ENCODE data around the gene ABHD17C. TPM values are rescaled to one million over a fixed set of nuclear protein-coding genes. Genes with fewer than 3 reads are reported as not detected.

ABHD17C gene
- total and polyA plus RNA-seq, 4 donors = 11.4 to 42.4 (median 25.6) TPM

- no peaks in the 10 kb centered on the region for H3K36me3 ChIP-seq (ENCODE audit: control insufficient read depth, insufficient read depth, low read length)
- H3K27ac ChIP-seq (ENCODE audit: low read depth, low read length) = no peak overlapping the region
- no peak for DNase-seq (ENCODE audit: low read depth in 4 of 6, low spot score in 6 of 6)
- WGBS (ENCODE audit: insufficient coverage) = 93% methylated on average over 2 of the region's 4 CpGs
- no peaks in the 10 kb centered on the region for H3K9me3 ChIP-seq (ENCODE audit: control insufficient read depth, insufficient read depth, low read length)
- no peak overlapping the region for H3K4me3 ChIP-seq (ENCODE audit: low read depth, low read length)
- H3K4me1 ChIP-seq (ENCODE audit: control insufficient read depth, insufficient read depth, low read length) = no peaks in the 10 kb centered on the region
- H3K27me3 ChIP-seq (ENCODE audit: control insufficient read depth, insufficient read depth, low read length) = no peaks in the 10 kb centered on the region
Observed at GRCh38 chr15:80667936-80668335, 27.2 kb upstream of the ABHD17C start.

GRCh38 chr15:80668546-80669236, 26.4 kb upstream of the ABHD17C start:
- H3K9me3 ChIP-seq (ENCODE audit: control insufficient read depth, insufficient read depth, low read length) = no peaks in the 10 kb centered on the region
- no peaks in the 10 kb centered on the region for H3K27me3 ChIP-seq (ENCODE audit: control insufficient read depth, insufficient read depth, low read length)
- H3K36me3 ChIP-seq (ENCODE audit: control insufficient read depth, insufficient read depth, low read length) = no peaks in the 10 kb centered on the region
- 100% methylated on average over 1 of the region's 3 CpGs for WGBS (ENCODE audit: insufficient coverage)
- DNase-seq (ENCODE audit: low read depth in 4 of 6, low spot score in 6 of 6) = no peak
- H3K27ac ChIP-seq (ENCODE audit: low read depth, low read length) = no peak overlapping the region
- no peaks in the 10 kb centered on the region for H3K4me1 ChIP-seq (ENCODE audit: control insufficient read depth, insufficient read depth, low read length)
- H3K4me3 ChIP-seq (ENCODE audit: low read depth, low read length) = no peak overlapping the region

- Histone ChIP-seq H3K27ac (ENCODE audit: low read depth, low read length) (no peak overlapping the region), H3K4me1 (ENCODE audit: control insufficient read depth, insufficient read depth, low read length) (no peaks in the 10 kb centered on the region), H3K4me3 (ENCODE audit: low read depth, low read length) (no peak overlapping the region), H3K36me3 (ENCODE audit: control insufficient read depth, insufficient read depth, low read length) (no peaks in the 10 kb centered on the region), H3K27me3 (ENCODE audit: control insufficient read depth, insufficient read depth, low read length) (no peaks in the 10 kb centered on the region), H3K9me3 (ENCODE audit: control insufficient read depth, insufficient read depth, low read length) (no peaks in the 10 kb centered on the region)
- 92% methylated on average over 1 of the region's 2 CpGs for WGBS (ENCODE audit: insufficient coverage)
- DNase-seq (ENCODE audit: low read depth in 4 of 6, low spot score in 6 of 6) = no peak
Observed at GRCh38 chr15:80669663-80670273, 25.3 kb upstream of the ABHD17C start.

- DNase-seq (ENCODE audit: low read depth in 4 of 6, low spot score in 6 of 6) = no peak
- 88% methylated on average over 2 of the region's 6 CpGs for WGBS (ENCODE audit: insufficient coverage)
Observed at GRCh38 chr15:80673561-80674244, 21.4 kb upstream of the ABHD17C start.

DNA sequence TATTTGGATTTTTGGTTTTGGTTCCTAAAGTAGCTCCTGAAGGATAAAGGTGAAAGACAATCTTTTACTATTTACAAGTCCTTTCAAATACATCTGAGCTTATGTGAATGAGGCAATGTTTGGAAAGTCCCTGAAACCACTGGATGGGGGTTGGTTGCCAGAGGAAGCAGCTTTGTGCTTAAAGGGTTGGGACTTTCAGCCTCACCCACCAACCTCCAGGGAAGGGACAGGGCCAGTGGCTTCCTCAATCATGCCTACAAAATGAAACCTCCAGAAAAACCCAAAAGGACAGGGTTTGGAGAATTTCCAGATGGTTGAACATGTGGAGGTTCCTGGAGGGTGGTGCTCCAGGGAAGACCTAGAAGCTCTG, 20.9 kb upstream of the ABHD17C start:
- DNase-seq (ENCODE audit: low read depth in 4 of 6, low spot score in 6 of 6) = no peak
- Histone ChIP-seq H3K27me3 (ENCODE audit: control insufficient read depth, insufficient read depth, low read length) (no peaks in the 10 kb centered on the region), H3K4me1 (ENCODE audit: control insufficient read depth, insufficient read depth, low read length) (no peaks in the 10 kb centered on the region), H3K4me3 (ENCODE audit: low read depth, low read length) (no peak overlapping the region), H3K36me3 (ENCODE audit: control insufficient read depth, insufficient read depth, low read length) (no peaks in the 10 kb centered on the region), H3K9me3 (ENCODE audit: control insufficient read depth, insufficient read depth, low read length) (no peaks in the 10 kb centered on the region), H3K27ac (ENCODE audit: low read depth, low read length) (no peak overlapping the region)

More at GRCh38 chr15:80673561-80674244, 21.4 kb upstream of the ABHD17C start:
- H3K36me3 ChIP-seq (ENCODE audit: control insufficient read depth, insufficient read depth, low read length) = no peaks in the 10 kb centered on the region
- no peaks in the 10 kb centered on the region for H3K9me3 ChIP-seq (ENCODE audit: control insufficient read depth, insufficient read depth, low read length)
- no peak overlapping the region for H3K27ac ChIP-seq (ENCODE audit: low read depth, low read length)
- no peaks in the 10 kb centered on the region for H3K27me3 ChIP-seq (ENCODE audit: control insufficient read depth, insufficient read depth, low read length)
- no peaks in the 10 kb centered on the region for H3K4me1 ChIP-seq (ENCODE audit: control insufficient read depth, insufficient read depth, low read length)
- H3K4me3 ChIP-seq (ENCODE audit: low read depth, low read length) = no peak overlapping the region

DNA sequence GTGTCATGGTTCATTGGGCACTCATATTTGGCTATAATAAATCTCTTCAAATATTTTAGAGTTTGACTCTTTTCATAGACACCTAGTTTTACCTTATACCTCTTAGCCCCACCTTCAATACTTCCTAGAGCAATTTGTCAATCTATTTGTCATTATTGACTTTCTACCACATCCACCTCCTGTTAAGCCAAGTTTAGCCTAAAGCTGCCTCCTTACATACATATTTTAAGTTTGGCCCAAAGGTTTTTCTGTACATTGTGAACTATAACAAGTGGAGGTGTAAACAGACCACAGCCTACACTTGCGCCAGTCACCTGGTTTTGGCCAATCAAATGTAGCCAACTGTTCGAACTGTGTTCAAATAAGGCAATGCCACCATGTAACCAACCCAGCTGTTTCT, 18.1 kb upstream of the ABHD17C start:
- no peak overlapping the region for H3K27ac ChIP-seq (ENCODE audit: low read depth, low read length)
- H3K4me1 ChIP-seq (ENCODE audit: control insufficient read depth, insufficient read depth, low read length) = no peaks in the 10 kb centered on the region
- no peaks in the 10 kb centered on the region for H3K9me3 ChIP-seq (ENCODE audit: control insufficient read depth, insufficient read depth, low read length)
- 100% methylated on average over 2 of the region's 2 CpGs for WGBS (ENCODE audit: insufficient coverage)
- H3K4me3 ChIP-seq (ENCODE audit: low read depth, low read length) = no peak overlapping the region
- H3K27me3 ChIP-seq (ENCODE audit: control insufficient read depth, insufficient read depth, low read length) = no peaks in the 10 kb centered on the region
- no peak for DNase-seq (ENCODE audit: low read depth in 4 of 6, low spot score in 6 of 6)
- H3K36me3 ChIP-seq (ENCODE audit: control insufficient read depth, insufficient read depth, low read length) = no peaks in the 10 kb centered on the region

DNA sequence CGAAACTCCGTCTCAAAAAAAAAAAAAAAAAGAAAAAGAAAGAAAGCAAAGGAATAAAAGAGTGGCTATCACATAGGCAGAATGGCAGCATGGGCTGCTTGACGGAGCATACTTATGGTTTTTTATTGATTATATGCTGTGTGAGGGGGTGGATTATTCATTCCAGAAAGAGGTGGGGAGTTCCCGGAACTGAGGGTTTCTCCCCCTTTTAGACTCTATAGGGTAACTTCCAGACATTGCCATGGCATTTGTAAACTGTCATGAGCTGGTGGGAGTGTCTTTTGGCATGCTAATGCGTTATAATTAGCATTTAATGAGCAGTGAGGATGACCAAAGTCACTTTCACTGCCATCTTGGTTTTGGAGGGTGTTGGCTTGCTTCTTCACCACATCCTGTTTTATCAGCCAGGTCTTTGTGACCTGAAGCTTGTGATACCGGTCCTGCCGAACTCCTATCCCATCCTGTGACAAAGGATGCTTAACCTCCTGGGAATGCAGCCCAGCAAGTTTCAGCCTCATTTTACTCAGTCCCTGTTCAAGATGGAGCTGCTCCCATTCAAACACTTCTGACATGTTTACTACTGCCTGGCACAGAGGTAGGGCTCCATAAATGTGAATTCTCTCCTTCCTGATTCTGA, 15.8 kb upstream of the ABHD17C start:
- no peak for DNase-seq (ENCODE audit: low read depth in 4 of 6, low spot score in 6 of 6)
- Histone ChIP-seq H3K27me3 (ENCODE audit: control insufficient read depth, insufficient read depth, low read length) (no peaks in the 10 kb centered on the region), H3K4me3 (ENCODE audit: low read depth, low read length) (no peak overlapping the region), H3K4me1 (ENCODE audit: control insufficient read depth, insufficient read depth, low read length) (no peaks in the 10 kb centered on the region), H3K27ac (ENCODE audit: low read depth, low read length) (no peak overlapping the region), H3K9me3 (ENCODE audit: control insufficient read depth, insufficient read depth, low read length) (no peaks in the 10 kb centered on the region), H3K36me3 (ENCODE audit: control insufficient read depth, insufficient read depth, low read length) (no peaks in the 10 kb centered on the region)
- WGBS (ENCODE audit: insufficient coverage) = 85% methylated on average over 4 of the region's 7 CpGs

DNA sequence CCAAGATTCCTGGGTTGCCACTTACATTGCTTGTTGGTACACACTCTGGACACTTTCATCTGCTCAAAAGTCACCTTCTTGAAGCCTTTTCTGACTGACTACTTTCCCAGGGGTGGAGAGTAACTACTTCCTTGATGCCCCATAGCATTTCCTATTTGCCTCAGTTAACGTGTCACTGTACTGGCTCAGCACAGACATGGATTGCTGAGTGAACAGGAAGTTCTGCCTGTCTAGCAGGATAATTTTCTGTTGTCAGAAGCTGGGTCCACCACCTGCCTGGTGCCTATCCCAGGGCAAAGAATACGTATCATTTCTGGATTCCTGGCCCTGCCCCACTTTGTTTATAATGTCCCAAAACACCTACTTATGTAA, 15.3 kb upstream of the ABHD17C start:
- no peak overlapping the region for H3K4me3 ChIP-seq (ENCODE audit: low read depth, low read length)
- no CpG with 5 or more reads among the region's 2 CpGs for WGBS (ENCODE audit: insufficient coverage)

GRCh38 chr15:80682201-80682600, 12.9 kb upstream of the ABHD17C start:
- Histone ChIP-seq H3K9me3 (ENCODE audit: control insufficient read depth, insufficient read depth, low read length) (no peaks in the 10 kb centered on the region), H3K36me3 (ENCODE audit: control insufficient read depth, insufficient read depth, low read length) (no peaks in the 10 kb centered on the region), H3K4me1 (ENCODE audit: control insufficient read depth, insufficient read depth, low read length) (no peaks in the 10 kb centered on the region), H3K27ac (ENCODE audit: low read depth, low read length) (no peak overlapping the region), H3K27me3 (ENCODE audit: control insufficient read depth, insufficient read depth, low read length) (no peaks in the 10 kb centered on the region), H3K4me3 (ENCODE audit: low read depth, low read length) (no peak overlapping the region)
- 100% methylated on average over 1 of the region's 4 CpGs for WGBS (ENCODE audit: insufficient coverage)
- no peak for DNase-seq (ENCODE audit: low read depth in 4 of 6, low spot score in 6 of 6)

More for the DNA sequence above, 15.3 kb upstream of the ABHD17C start:
- no peak for DNase-seq (ENCODE audit: low read depth in 4 of 6, low spot score in 6 of 6)
- no peak overlapping the region for H3K27ac ChIP-seq (ENCODE audit: low read depth, low read length)
- H3K9me3 ChIP-seq (ENCODE audit: control insufficient read depth, insufficient read depth, low read length) = no peaks in the 10 kb centered on the region
- H3K4me1 ChIP-seq (ENCODE audit: control insufficient read depth, insufficient read depth, low read length) = no peaks in the 10 kb centered on the region
- H3K27me3 ChIP-seq (ENCODE audit: control insufficient read depth, insufficient read depth, low read length) = no peaks in the 10 kb centered on the region
- no peaks in the 10 kb centered on the region for H3K36me3 ChIP-seq (ENCODE audit: control insufficient read depth, insufficient read depth, low read length)
